HPDE6-E6E7 (cell line): Measurements from ENCODE around the gene FERMT3.
"Not testable (repeated sequence)": the region's sequence is repeated elsewhere in the genome, so short reads cannot be mapped to it uniquely, and the experiment has no call there.

Experiments
- DNase-seq: peaks from one replicate; pipeline ENCODE4 v3.0.0; 2011; ENCODE audit warnings: missing footprints; ENCODE audit errors: extremely low spot score

FERMT3 gene

DNA sequence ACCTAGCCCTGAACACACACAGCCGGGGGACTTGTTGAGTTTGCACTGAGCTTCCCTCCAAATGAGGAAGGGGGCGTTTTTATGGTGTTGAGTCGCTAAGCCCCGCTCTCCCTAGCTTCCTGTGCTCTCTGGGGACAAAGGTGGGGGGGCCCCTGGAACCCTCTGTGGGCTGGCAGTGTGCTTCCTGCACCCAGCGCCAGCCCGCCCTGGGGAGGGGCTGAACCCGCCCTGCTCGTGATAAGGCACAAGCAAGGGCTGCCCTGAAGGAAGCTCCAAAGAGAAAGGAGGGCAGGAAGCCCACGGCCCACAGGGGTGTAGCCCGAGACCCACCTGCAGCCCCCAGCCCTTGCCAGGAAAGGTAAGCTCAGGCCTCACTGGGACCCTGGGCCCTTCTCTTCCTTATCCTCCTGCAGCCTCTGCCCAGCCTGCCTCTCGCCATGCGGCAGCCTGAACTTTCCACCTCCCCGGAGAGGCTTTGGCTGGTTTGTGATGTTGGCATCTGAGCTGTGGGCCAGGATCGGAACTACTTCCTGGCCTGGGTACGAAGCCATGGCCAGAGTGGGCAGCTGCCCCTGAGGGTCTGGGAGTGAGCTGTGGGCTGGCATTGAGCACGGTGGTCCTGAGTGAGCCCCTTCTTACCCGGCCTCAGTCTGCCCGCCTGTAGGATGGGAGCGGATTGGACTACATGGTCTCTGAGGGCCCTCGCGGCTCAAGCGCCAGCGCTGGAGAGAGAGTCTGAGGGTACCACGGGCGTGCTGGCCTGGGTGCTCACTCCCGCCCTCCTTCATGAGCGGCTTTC lies at the start of gene FERMT3:
TSS of gene FERMT3 (plus strand) at position 265 of the 799 bp plus-strand sequence. CDS start 644 bp downstream, outside the sequence.
- DNase-seq: no peak

DNA sequence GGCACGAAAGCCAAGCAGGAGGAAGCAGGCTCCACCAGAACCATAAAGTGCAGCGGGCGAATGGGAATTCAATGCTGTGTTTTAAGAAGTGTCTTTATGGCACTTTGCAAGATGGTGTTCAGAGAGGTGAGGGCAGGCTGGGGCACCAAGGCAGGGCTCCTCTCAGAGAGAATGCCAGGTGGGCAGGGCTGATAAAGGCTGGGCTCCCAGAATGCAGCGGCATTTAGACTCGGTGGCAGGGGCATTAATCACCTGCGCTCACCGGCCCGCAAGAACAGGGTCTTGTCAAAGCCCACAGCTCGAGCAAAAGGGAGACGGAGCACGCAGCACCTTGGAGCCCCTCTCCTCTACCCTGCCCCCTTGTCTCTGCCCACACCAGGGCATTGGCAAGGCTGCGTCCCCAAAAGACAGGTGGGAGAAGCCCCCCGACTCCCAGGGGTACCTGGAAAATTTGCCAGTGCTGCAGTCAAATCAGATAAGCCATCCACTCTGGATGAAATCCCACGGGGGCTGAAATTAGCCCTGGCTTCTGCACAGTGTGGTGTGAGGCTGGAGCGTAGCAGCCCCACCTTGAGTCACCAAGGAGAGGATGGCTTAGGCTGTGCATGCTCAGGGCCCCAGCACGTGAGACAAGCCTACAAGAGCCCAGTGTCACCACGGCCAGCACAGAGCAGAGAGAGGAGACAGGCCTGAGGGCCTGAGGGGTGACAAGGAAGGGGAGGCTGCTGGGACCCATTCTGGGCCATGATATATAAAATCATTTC lies 48.7 kb upstream of the FERMT3 start:
- DNase-seq: no peak

DNA sequence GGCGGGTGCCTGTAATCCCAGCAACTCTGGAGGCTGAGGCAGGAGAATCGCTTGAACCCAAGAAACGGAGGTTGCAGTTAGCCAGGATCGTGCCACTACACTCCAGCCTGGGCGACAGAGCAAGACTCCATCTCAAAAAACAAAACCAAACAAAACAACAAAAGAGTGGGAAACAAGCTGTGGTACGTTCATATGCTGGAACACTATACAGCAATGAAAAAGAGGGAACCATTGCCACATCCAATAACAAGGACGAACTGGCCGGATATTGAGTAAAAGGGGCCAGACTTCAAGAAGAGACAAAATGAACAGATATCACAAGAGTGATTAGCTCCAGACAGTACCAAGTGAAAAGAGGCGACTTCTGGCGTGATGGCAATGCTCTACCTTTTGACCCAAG lies 45.5 kb upstream of the FERMT3 start:
- DNase-seq: no peak

DNA sequence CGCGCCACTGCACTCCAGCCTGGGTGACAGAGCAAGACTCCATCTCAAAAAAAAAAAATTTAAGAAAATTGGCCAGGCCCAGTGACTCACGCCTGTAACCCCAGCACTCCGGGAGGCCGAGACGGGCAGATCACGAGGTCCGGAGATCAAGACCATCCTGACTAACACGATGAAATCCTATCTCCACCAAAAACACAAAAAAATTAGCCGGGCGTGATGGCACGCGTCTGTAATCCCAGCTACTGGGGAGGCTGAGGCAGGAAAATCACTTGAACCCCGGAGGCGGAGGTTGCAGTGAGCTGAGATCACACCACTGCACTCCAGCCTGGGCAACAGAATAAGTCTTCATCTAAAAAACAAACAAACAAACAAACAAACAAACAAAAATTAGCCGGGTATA lies 43.8 kb upstream of the FERMT3 start:
- not testable (repeated sequence) for DNase-seq

DNA sequence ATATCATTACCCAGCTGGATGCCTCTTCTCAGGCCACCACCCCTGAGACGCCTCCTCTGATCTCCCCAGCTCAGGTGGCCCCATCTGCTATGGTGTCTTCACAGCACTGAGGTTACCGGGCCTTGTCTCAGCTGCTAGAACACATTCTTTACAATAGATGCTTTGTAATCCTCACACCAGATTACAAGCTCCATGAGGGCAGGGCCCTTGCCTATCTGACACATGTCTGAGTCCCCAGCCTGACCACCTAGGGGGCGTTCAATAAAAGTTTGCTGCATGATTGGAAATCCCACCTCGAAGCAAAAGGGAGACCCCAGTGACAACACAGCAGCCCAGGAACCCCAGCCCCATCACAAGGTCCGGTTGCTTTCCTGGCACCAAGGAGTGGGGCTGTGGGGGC lies 42.6 kb upstream of the FERMT3 start:
- DNase-seq: no peak

DNA sequence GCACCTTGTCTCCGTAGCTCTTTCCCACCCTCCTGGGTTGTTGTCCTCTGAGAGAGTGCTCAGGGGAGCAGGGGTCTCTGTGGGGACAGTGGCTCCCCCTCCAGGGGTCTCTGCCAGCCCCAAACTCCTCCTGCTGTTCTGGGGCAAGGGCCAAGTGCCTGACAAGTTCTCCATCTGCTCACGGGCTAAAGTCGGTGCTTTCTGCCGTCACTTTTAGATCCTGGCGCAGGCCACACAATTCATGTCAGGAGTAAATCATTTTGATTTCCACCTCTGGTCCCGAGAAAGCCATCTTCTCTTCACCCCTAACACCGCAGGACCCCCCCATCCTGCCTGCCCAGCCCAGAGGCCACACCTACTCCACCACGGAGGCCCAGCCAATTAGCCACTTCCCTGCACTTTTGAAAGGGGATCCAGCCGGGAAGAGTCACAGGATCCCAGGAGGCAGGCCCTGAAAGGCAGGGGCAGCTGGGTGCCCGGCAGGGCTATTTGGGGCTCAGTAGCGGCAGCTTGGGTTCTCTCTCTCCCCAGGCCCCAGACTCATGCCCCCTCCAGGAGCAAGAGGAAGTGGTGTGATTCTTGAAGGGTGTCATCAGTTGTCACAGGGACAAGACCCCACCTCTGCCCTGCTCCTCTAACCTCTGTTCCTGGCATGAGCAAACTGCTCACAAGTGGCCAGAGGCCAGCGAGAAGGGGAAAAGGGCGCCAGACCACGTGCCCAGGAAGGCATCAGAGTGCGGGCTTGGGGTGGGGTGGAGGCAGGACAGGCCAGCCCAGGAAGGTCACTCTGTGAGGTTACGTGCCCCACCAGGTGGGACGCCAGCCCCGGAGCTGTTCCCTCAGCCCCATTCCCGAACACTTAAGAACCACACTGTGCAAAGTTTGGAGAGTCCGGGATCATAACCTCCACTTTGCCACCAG lies 41.9 kb upstream of the FERMT3 start:
- DNase-seq: no peak

DNA sequence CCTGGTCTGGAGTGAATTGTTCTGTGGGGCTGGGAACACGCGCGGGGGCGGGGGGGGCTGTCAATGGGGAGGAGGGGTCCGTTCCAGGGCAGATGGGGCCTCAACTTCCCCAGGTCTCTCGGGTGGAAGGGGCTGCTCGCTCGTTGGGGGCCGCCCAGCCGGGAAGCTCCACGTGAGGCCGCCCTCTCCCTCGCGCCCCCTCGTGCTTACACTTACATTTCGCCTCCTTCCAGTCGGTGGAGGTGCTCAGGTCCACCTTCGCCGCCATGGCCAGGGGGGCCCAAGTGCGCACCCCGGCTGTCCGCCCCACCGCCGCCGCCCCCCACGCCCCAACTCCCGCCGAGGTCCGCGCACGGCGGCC lies 41.1 kb upstream of the FERMT3 start:
- DNase-seq: no peak

DNA sequence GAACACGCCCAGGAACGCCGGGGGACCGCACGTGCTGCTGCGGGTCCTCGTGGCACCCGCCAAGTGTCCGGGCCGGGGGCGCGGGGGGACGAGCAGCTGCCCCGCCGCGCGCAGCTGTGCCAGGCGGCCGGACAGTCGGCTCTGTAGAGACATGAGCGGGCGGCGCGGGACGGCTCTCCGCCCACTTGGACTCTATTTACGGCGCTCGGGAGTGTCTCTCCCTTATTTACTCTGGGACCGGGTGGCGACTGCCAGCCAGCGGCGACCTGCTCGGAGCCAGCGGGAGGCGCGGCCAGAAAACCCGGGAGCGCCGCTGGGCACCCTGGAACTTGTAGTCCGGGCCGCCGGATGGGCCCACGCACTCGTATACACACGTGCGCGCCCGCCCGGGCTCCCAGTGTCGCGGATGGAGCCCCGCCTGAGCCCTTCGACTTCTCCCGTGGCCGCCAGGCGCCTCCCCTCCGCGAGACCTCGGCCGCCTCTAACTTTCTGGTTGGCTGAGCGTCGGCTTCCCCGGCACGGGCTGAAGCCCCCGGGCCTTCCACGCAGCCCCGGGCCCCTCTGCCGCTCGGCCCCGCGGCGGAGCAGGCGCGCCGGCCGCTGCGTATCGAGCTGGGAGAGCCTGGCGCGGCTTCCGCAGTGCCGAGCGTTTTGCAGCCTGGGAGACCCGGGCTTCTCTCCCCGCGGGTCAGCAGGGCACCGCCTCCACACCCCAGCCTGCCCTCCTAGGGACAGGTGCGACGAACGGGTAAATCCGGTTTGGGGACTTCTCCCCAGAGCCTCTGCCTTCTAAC lies 40.5 kb upstream of the FERMT3 start, which contains the start of gene MACROD1:
TSS of gene MACROD1 (minus strand) at position 272 of the 794 bp plus-strand sequence. CDS start at position 153, 119 bp downstream.
- peak; percentile 89 for DNase-seq

DNA sequence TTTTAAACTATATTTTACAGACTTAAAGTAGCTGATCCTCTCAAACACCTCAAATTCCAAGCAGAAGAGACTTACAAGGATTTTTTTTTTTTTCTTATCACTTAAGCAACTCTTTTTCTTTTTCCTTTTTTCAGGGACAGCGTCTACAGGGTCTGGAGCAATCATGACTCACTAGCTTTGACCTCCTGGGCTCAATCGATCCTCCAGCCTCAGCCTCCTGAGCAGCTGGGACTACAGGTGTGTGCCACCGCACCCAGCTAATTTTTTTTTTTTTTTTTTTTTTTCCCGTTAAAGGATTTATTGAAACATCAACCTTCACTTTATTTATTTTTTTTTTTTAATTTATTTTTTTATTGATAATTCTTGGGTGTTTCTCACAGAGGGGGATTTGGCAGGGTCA lies 36.1 kb upstream of the FERMT3 start:
- DNase-seq: no peak

DNA sequence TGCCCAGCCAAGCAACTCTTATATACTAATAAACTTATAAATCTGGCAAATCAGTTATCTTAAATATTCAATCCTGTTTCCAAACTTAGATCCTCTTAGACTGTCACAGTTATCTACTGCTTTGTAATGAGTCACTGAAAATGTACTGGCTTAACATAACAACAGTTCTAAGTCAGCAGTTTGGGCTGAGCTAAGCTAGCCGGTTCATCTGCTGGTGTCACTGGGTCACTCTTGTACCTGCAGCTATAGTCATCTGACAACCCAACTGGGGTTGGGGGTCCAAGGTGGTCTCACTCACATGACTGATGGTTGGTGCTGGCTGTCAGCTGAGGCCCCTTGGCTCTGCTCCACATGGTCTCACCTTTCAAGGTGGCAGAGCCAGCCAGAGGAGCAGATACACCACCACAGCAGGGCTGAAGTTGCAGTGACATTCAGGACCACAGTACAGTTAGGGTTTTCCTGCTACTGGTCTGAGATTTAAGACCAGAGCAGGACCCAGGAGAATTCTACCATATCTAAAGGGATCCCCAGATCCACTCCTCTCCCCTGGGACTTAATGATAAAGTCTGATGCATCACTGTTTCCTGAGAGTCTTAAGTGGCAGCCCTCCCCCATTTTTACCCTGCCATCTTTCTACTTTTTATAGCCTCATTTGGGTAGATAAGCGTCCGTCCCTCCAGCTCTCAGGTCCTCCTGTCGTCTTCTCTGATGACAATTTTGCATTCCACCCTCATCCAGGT lies 32.7 kb upstream of the FERMT3 start:
- DNase-seq: no peak

DNA sequence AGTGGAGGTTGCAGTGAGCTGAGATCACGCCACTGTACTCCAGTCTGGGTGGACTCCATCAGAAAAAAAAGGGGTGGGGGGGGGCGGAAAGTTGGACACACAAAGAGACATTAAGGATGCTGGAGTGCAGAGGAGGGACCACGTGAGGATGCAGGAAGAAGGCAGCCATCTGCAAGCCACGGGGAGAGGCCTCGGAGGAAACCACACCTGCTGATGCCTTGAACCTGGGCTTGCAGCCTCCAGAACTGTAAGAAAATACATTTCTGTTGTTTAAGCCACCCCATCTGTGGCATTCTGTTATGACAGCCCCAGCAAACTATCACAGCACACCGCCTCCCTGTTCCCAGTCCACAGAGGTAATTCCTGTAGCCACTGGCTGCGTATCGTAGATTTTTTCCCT lies 29.8 kb upstream of the FERMT3 start:
- no peak for DNase-seq

DNA sequence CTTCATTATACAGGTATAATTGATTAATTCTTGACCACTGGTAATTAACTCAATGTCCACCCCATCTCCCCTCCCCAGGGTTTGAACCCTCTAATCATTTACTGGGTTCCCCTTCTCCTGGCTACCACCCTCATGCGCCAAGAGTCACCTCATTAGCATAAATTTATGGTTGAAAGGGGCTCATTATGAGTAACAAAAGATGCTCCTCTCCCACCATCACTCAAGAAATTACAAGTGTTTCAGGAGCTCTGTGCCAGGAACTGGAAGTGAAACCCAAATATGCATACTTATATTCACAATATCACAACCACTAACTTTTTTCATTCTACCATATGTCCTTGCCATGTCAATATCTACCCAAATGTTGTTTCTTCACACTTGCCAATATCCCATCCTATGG lies 28.3 kb upstream of the FERMT3 start:
- no peak for DNase-seq

DNA sequence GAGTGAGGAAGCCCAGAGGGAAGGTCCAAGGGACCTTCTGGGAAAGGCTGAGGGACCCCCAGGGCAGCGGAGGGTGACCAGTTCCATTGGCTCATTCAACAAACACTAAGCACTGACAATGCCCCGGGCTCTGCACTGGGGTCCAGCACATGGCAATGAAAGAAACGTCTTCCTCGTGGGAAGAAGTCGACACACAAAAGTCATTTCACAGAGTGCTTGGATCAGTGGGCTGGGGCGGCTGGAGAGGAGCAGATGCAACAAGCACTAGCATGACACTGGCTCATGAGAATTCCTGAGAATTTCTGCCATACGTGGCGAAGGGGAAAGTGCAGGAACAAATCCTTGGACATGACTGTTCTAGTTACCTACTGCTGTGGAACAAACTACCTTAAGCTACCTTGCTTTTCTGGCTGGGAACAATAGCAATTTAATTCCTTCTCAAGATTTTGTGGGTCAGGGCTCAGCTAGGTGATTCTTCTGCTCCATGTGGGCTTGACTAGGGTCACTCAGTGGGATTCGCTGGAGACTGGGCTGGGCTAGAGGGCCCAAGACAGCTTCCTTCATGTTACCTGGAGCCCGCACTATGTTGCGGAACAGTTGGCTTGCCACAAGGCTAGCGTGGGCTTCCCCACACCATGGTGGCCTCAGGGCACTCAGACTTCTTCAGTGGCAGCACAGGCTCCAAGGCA lies 27.4 kb upstream of the FERMT3 start:
- no peak for DNase-seq

DNA sequence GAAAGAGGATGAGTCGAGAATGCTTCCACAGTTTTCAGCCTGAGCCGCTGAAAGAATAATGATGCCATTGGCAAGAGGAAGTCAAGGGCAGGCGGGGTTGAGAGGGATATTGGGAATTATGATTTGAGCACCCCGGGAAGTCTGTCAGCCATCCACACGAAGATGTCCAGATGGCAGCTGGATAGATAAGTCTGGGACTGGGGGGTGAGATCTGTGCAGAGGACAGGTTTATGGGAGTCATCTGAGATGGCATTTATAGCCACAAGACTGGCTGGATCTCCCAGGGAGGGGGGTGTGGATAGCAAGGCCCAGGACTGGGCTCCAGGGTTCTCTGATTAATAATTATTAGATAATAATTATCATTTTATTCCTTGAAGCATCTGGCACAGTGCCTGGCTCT lies 25.6 kb upstream of the FERMT3 start:
- no peak for DNase-seq

DNA sequence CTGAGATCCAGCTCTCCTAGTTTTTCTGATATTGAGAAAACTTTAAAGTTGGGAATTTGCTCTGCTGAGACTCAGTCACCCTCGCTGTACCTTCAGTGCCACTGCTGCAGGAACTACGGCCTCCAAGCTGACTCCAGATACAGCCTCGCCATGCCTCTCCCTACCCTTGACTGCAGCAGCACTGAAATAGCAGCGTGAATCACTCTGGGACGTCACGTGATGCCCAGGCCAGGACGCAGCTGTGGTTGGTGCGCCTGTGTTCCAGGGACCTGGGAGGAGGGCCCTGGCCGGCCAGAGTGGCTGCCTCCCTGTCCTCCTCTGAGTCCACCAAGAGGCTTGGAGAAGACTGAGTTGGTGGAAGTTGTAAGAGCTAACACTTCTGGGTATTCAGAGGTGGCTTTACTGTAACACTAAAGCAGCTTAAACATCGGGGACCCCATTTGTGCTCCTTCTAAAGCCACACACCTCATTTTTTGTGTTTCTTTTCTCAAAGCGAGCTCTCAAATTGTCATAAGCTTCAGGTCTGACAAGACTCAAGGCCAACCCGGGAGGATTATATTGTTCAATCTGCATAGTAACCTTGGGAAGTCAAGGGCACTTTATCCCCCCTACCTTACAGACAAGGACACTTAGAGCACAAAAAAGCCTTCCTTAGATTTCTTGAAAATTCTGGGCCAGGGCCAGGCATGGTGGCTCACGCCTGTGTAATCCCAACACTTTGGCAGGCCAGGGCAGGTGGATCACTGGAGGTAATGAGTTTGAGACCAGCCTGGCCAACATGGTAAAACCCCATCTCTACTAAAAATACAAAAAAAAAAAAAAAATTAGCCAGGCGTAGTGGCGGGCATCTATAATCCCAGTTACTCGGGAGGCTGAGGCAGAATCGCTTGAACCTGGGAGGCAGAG lies 24.8 kb upstream of the FERMT3 start:
- DNase-seq: peak; percentile 89

DNA sequence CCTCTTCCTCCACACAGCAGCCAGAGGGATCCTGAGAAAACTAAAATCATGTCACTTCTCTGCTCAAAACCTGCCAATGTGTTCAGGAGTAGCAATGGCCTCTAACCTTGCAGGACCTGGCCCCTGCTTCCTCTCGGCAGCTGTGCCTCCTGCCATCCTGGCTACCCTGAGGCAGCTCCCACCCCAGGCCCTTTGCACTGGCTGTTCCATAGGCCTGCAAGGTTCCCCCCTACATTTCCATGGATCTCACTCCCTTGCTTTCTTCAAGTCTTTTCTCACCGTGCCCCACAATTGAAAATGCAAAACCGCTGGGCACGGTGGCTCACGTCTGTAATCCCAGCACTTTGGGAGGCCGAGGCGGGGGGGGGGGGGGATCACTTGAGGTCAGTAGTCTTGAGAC lies 22.6 kb upstream of the FERMT3 start:
- DNase-seq: no peak

DNA sequence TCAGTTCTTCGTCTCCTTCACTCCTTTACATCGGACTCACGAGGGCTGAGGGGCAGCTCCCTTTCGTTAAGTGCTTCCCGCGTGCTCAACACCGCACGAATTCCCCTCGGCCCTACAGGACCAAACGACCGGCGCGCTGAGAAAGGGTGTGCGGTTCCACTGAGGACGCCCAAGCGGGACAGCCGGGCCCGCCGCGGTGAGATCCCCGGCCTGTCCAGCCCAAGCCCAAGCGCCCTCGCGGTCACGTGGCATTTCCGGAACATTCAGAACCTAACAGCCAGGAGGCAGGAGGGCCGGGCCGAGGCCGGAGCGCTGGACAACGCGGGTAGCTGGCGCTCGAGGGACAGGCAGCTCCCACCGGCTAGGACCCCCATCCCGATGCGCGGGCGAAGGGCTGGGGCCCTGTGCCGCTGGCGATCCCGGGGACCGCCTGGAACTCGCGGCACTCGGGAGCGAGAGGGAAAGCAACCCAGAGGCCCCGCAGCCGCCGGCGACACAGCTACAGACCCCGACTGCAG lies 21.3 kb upstream of the FERMT3 start:
- DNase-seq: peak; percentile 67

DNA sequence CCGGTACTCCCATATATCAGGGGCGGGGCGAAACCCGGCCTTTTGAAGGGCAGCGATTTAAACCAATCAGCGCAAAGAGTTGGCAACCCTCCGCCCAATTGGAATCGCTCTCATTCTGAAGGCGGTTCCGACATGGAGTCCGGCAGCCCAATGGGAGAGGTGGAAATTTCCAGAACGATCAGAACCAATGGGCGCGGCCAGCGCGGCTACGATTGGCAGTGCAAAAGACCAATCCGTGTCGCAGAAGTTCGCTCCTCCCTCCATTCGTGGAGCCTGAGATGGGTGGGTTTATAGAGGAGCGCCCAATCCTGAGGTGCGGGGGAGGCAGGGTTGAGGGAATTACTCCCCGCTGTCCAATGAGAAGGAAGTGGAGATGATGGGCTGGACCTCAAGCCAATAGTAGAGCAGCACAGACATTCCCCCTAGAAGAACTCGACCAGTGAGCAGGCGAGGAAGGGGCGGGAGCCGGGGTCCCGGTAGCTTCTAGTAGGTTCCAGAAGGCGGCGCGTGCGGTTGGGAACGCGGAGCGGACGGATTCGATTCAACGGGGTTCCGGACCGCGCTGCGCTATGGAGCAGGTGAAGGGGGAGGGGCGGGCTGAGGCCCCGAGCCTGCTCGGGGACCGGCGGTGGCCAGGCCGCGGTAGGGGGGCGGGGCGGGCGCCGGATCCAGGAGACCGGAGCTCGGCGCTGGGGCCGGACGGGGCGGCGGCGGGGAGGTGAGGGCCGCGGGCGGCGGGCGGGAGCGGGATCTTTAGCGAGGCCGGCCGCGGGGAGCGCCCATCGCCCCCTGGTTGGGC lies 20.6 kb upstream of the FERMT3 start, which contains the start of gene STIP1:
TSS of gene STIP1 (plus strand) at position 479 of the 799 bp plus-strand sequence. CDS start at position 570, 91 bp downstream.
- peak; percentile 99 for DNase-seq
